Effector memory CD4-positive, alpha-beta T cell (primary cell): ENCODE measurements around the gene KSR1.
A peak's percentile ranks its signal among the peaks of the same experiment; 100 is the strongest.
"Not testable (repeated sequence)": the region's sequence is repeated elsewhere in the genome, so short reads cannot be mapped to it uniquely, and the experiment has no call there.

Experiments
- DNase-seq, 3 donors: peaks; one replicate each; pipeline ENCODE4 v3.0.0-alpha.2; 2020
- H3K27ac ChIP-seq: 2 replicates; pipeline ENCODE4 v1.7.0; 2013; ENCODE audit warnings: mild to moderate bottlenecking, low read length, moderate library complexity; ENCODE audit not compliant: insufficient read depth, poor library complexity, severe bottlenecking
- H3K27me3 ChIP-seq: replicated peaks from 2 replicates; pipeline ENCODE4 v1.7.0; 2013; ENCODE audit warnings: mild to moderate bottlenecking, low read length; ENCODE audit not compliant: insufficient read depth, control insufficient read depth, poor library complexity, severe bottlenecking
- H3K36me3 ChIP-seq: 2 replicates; pipeline ENCODE4 v1.7.0; 2013; ENCODE audit warnings: mild to moderate bottlenecking, low read length, moderate library complexity; ENCODE audit not compliant: control insufficient read depth, insufficient read depth
- H3K4me1 ChIP-seq: 2 replicates; pipeline ENCODE4 v1.7.0; 2013; ENCODE audit warnings: low read length, mild to moderate bottlenecking; ENCODE audit not compliant: control insufficient read depth, insufficient read depth, poor library complexity, severe bottlenecking
- H3K4me3 ChIP-seq: 2 replicates; pipeline ENCODE4 v1.7.0; 2013; ENCODE audit warnings: low read length, low read depth, mild to moderate bottlenecking; ENCODE audit not compliant: insufficient read depth, poor library complexity, severe bottlenecking
- H3K9me3 ChIP-seq: 2 replicates; pipeline ENCODE4 v1.7.0; 2013; ENCODE audit warnings: mild to moderate bottlenecking, low read length, moderate library complexity; ENCODE audit not compliant: control insufficient read depth

Gene KSR1

GRCh38 chr17:27625856-27626255 lies 169.6 kb downstream of the KSR1 start:
- peaks cover 9% of the 10 kb centered on the region for H3K4me1 ChIP-seq
- no peak overlapping the region for H3K4me3 ChIP-seq
- no peaks in the 10 kb centered on the region for H3K27me3 ChIP-seq
- no peak overlapping the region for H3K27ac ChIP-seq
- no peak for DNase-seq
- H3K36me3 ChIP-seq, result peaks cover 6% of the 10 kb centered on the region
- H3K9me3 ChIP-seq, result no peaks in the 10 kb centered on the region

- Histone ChIP-seq H3K36me3 (no peaks in the 10 kb centered on the region), H3K27ac (no peak overlapping the region), H3K4me1 (peaks cover 17% of the 10 kb centered on the region), H3K9me3 (no peaks in the 10 kb centered on the region), H3K4me3 (no peak overlapping the region), H3K27me3 (no peaks in the 10 kb centered on the region)
- DNase-seq, result no peak
Observed at GRCh38 chr17:27627514-27627913, 171.3 kb downstream of the KSR1 start.

- H3K4me1 ChIP-seq, result peaks cover 19% of the 10 kb centered on the region
- H3K4me3 ChIP-seq, result no peak overlapping the region
- H3K36me3 ChIP-seq, result no peaks in the 10 kb centered on the region
- no peak for DNase-seq
- no peaks in the 10 kb centered on the region for H3K9me3 ChIP-seq
- no peaks in the 10 kb centered on the region for H3K27me3 ChIP-seq
- no peak overlapping the region for H3K27ac ChIP-seq
Observed at GRCh38 chr17:27628376-27628775, 172.1 kb downstream of the KSR1 start.

GRCh38 chr17:27629260-27629659 lies 173.0 kb downstream of the KSR1 start:
- H3K27ac ChIP-seq, H3K9me3 ChIP-seq, H3K4me3 ChIP-seq, H3K36me3 ChIP-seq, DNase-seq, H3K27me3 ChIP-seq: not testable (repeated sequence)
- H3K4me1 ChIP-seq, result peaks cover 19% of the 10 kb centered on the region

- Histone ChIP-seq H3K27ac (peak within 1 kb of the TSS; percentile 51), H3K4me3 (peak within 1 kb of the TSS; percentile 95), H3K9me3 (no peaks in the 10 kb centered on the region), H3K36me3 (no peaks in the 10 kb centered on the region), H3K27me3 (no peaks in the 10 kb centered on the region), H3K4me1 (peaks cover 19% of the 10 kb centered on the region)
- peak in 1 of 3 donors; percentile 6 for DNase-seq
Observed at GRCh38 chr17:27630607-27631410, 174.6 kb downstream of the KSR1 start, which contains the start of gene LGALS9. Gene LGALS9 (plus strand): TSS chr17:27631188. CDS start chr17:27631266, 78 bp downstream.

GRCh38 chr17:27631411-27631760 lies 175.1 kb downstream of the KSR1 start:
- peaks cover 19% of the 10 kb centered on the region for H3K4me1 ChIP-seq
- DNase-seq, result no peak

GRCh38 chr17:27631897-27632725 lies 175.9 kb downstream of the KSR1 start:
- no peaks in the 10 kb centered on the region for H3K9me3 ChIP-seq
- H3K27ac ChIP-seq, result peak overlapping the region; percentile 51
- H3K27me3 ChIP-seq, result no peaks in the 10 kb centered on the region
- H3K4me3 ChIP-seq, result peak overlapping the region; percentile 95
- peaks cover 19% of the 10 kb centered on the region for H3K4me1 ChIP-seq
- no peaks in the 10 kb centered on the region for H3K36me3 ChIP-seq
- no peak for DNase-seq

More at GRCh38 chr17:27631411-27631760, 175.1 kb downstream of the KSR1 start:
- Histone ChIP-seq H3K27me3 (no peaks in the 10 kb centered on the region), H3K27ac (peak overlapping the region; percentile 51), H3K9me3 (no peaks in the 10 kb centered on the region), H3K4me3 (peak overlapping the region; percentile 95), H3K36me3 (no peaks in the 10 kb centered on the region)

GRCh38 chr17:27632766-27633165 lies 176.5 kb downstream of the KSR1 start:
- H3K4me3 ChIP-seq, H3K27ac ChIP-seq: not testable (repeated sequence)

GRCh38 chr17:27633312-27634025 lies 177.2 kb downstream of the KSR1 start:
- no peak for DNase-seq
- no peaks in the 10 kb centered on the region for H3K9me3 ChIP-seq
- no peaks in the 10 kb centered on the region for H3K27me3 ChIP-seq
- H3K27ac ChIP-seq, result no peak overlapping the region
- H3K4me1 ChIP-seq, result peaks cover 19% of the 10 kb centered on the region
- H3K4me3 ChIP-seq, result no peak overlapping the region
- H3K36me3 ChIP-seq, result no peaks in the 10 kb centered on the region

More at GRCh38 chr17:27632766-27633165, 176.5 kb downstream of the KSR1 start:
- H3K9me3 ChIP-seq, H3K36me3 ChIP-seq, DNase-seq, H3K27me3 ChIP-seq: not testable (repeated sequence)
- peaks cover 19% of the 10 kb centered on the region for H3K4me1 ChIP-seq
